SH-SY5Y (cell line): ENCODE measurements around the gene CRADD.

Experiments used
- GATA2 ChIP-seq: IDR thresholded peaks from 2 replicates; pipeline ENCODE4 v1.6.1; 2011; ENCODE audit warnings: mild to moderate bottlenecking, low read depth, low read length
- GATA3 ChIP-seq: IDR thresholded peaks from 2 replicates; pipeline ENCODE4 v1.6.1; 2011; ENCODE audit warnings: low read depth, mild to moderate bottlenecking, low read length, moderate library complexity

DNA sequence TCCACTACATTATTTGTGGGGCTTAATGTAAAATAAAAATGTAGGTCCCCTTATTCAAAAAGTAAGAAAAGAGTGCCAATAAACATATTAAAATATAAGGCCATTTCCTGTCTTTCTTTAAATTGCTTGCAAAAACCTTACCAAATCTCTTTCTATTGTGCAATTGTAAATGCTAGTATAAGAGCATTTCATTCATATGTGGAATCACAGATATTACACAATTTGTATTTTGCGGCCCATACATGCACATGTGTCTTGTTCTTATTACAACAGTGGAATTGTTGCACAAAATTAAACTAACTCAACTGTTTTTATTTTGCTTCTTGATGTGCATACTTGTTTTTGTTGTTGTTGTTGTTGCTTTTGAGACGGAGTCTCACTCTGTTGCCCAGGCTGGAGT, 20.1 kb upstream of the CRADD start:
- TF ChIP-seq GATA2 (no peak), GATA3 (no peak)
